HCT116 (cell line): ENCODE measurements around the gene UXT. TPM values are rescaled to one million over a fixed set of nuclear protein-coding genes. Genes with fewer than 3 reads are reported as not detected.

Experiments used
- ATAC-seq: fragments of 200-7000 bp; cut with Tn5 transposase; 2 replicates; pipeline ENCODE4 v1.9.1; 2020; ENCODE audit warnings: mild to moderate bottlenecking, moderate library complexity
- BruUV-seq: library from RNA; stranded (reverse); fragments of 400-500 nt; replicated peaks from 2 replicates; lab custom pipeline; 2021; lab: Mats Ljungman, UMichigan
- CTCF ChIA-PET: fragments of 300-600 bp; sonication (Branson Sonifier 250); formaldehyde crosslinking; loops from one replicate; lab custom pipeline; 2021; ENCODE audit warnings: antibody characterized with exemption; lab: Charles Lee
- POLR2A ChIA-PET: fragments of 300-600, 350-600 bp; sonication (Branson Sonifier 250); formaldehyde crosslinking; loops from one replicate; lab custom pipeline; 2021; ENCODE audit warnings: antibody characterized with exemption; lab: Charles Lee
- RAD21 ChIA-PET, 2 experiments: fragments of 300-600 bp; sonication (Branson Sonifier 250); formaldehyde crosslinking; loops; one replicate each; lab custom pipeline; 2023; ENCODE audit warnings: low total read pairs in 2 of 2; ENCODE audit not compliant: uncharacterized antibody in 2 of 2, unreplicated experiment in 2 of 2, low non-redundant PET in 1 of 2; lab: Charles Lee
- DNase-seq: peaks from one replicate; pipeline ENCODE4 v3.0.0-alpha.2; 2010; ENCODE audit warnings: low read depth, low spot score
- H2AFZ ChIP-seq: fragments of 200-600 bp; shearing (Covaris generic), sonication (generic); 2 replicates; pipeline ENCODE4 v1.6.1; 2017; ENCODE audit warnings: low read depth, mixed run types, mixed read lengths, antibody characterized with exemption, low read length; ENCODE audit not compliant: poor library complexity, severe bottlenecking
- H3K27ac ChIP-seq: 2 replicates; pipeline ENCODE4 v1.5.1; 2012; ENCODE audit warnings: low read depth, low read length
- H3K27me3 ChIP-seq: fragments of 200-600 bp; sonication (generic); 2 replicates; pipeline ENCODE4 v1.6.1; 2016; ENCODE audit warnings: mixed run types, low read length, mixed read lengths; ENCODE audit not compliant: insufficient read depth
- H3K36me3 ChIP-seq, 2 experiments: fragments of 200-500 bp in 1 of 2; fragments of 200-600 bp in 1 of 2; sonication (Bioruptor generic) in 1 of 2; sonication (generic) in 1 of 2; 2 replicates each; pipeline versions ENCODE4 v1.5.1 to v1.6.1; 2014 to 2016; ENCODE audit warnings: low read length in 2 of 2, inconsistent platforms in 1 of 2, mixed read lengths in 1 of 2, mixed run types in 1 of 2; ENCODE audit not compliant: insufficient read depth in 2 of 2, control insufficient read depth in 1 of 2
- H3K4me1 ChIP-seq, 2 experiments: fragments of 200-600 bp in 1 of 2; sonication (generic) in 1 of 2; 2 replicates each; pipeline versions ENCODE4 v1.5.1 to v1.6.1; 2012 to 2017; ENCODE audit warnings: low read length in 2 of 2, inconsistent platforms in 1 of 2, mild to moderate bottlenecking in 1 of 2, mixed read lengths in 1 of 2, mixed run types in 1 of 2, moderate library complexity in 1 of 2; ENCODE audit not compliant: insufficient read depth in 2 of 2, control insufficient read depth in 1 of 2
- H3K4me2 ChIP-seq: fragments of 200-600 bp; sonication (generic); 2 replicates; pipeline ENCODE4 v1.6.1; 2017; ENCODE audit warnings: mixed run types, low read length, mixed read lengths
- H3K4me3 ChIP-seq, 2 experiments: fragments of 200-600 bp in 1 of 2; sonication (generic) in 1 of 2; replicated peaks in 1 of 2; 2 replicates each; pipeline ENCODE4 v1.5.1; 2011 to 2016; ENCODE audit warnings: low read length in 2 of 2, control low read depth in 1 of 2, low read depth in 1 of 2, mild to moderate bottlenecking in 1 of 2, mixed read lengths in 1 of 2, mixed run types in 1 of 2
- H3K79me2 ChIP-seq: fragments of 200-600 bp; sonication (generic); 2 replicates; pipeline ENCODE4 v1.6.1; 2017; ENCODE audit warnings: mild to moderate bottlenecking, mixed run types, low read length, moderate library complexity, mixed read lengths; ENCODE audit not compliant: insufficient read depth
- H3K9ac ChIP-seq: fragments of 200-600 bp; sonication (generic); 2 replicates; pipeline ENCODE4 v1.6.1; 2016; ENCODE audit warnings: low read length, mixed read lengths
- H3K9me2 ChIP-seq: fragments of 200-600 bp; sonication (generic), shearing (Covaris generic); 2 replicates; pipeline ENCODE4 v1.6.1; 2017; ENCODE audit warnings: mixed run types, mild to moderate bottlenecking, moderate library complexity; ENCODE audit not compliant: insufficient read depth
- H3K9me3 ChIP-seq, 2 experiments: fragments of 200-500 bp in 1 of 2; fragments of 200-600 bp in 1 of 2; sonication (Bioruptor generic) in 1 of 2; sonication (generic) in 1 of 2; 2 replicates each; pipeline ENCODE4 v1.6.1; 2014 to 2017; ENCODE audit warnings: low read length in 2 of 2, mixed read lengths in 2 of 2, inconsistent platforms in 1 of 2, low read depth in 1 of 2, mild to moderate bottlenecking in 1 of 2, mixed run types in 1 of 2, moderate library complexity in 1 of 2; ENCODE audit not compliant: control insufficient read depth in 1 of 2, insufficient read depth in 1 of 2
- H4K20me1 ChIP-seq: fragments of 200-600 bp; sonication (generic), shearing (Covaris generic); 2 replicates; pipeline ENCODE4 v1.6.1; 2017; ENCODE audit warnings: mixed run types, mild to moderate bottlenecking, moderate library complexity; ENCODE audit not compliant: insufficient read depth
- ATF3 ChIP-seq: IDR thresholded peaks from 2 replicates; pipeline ENCODE4 v1.6.1; 2012
- EGR1 ChIP-seq: IDR thresholded peaks from 2 replicates; pipeline ENCODE4 v1.6.1; 2012; ENCODE audit warnings: low read depth
- ELF1 ChIP-seq: IDR thresholded peaks from 2 replicates; pipeline ENCODE4 v1.6.1; 2012; ENCODE audit warnings: low read depth, borderline replicate concordance
- EZH2 ChIP-seq: fragments of 200-600 bp; sonication (generic); IDR thresholded peaks from 2 replicates; pipeline ENCODE4 v1.6.1; 2017; ENCODE audit warnings: antibody characterized with exemption, mixed run types
- EZH2phosphoT487 ChIP-seq: fragments of 200-600 bp; IDR thresholded peaks from 2 replicates; pipeline ENCODE4 v1.6.1; 2018; ENCODE audit warnings: antibody characterized with exemption, borderline replicate concordance
- FOSL1 ChIP-seq: IDR thresholded peaks from 2 replicates; pipeline ENCODE4 v1.6.1; 2012; ENCODE audit warnings: low read depth
- JUND ChIP-seq: IDR thresholded peaks from 2 replicates; pipeline ENCODE4 v1.6.1; 2012
- POLR2A ChIP-seq: IDR thresholded peaks from 2 replicates; pipeline ENCODE4 v1.7.0; 2011; ENCODE audit warnings: borderline replicate concordance; ENCODE audit not compliant: insufficient read depth, insufficient read length; ENCODE audit errors: extremely low read depth
- RAD21 ChIP-seq: IDR thresholded peaks from 2 replicates; pipeline ENCODE4 v1.6.1; 2012; ENCODE audit warnings: low read depth, mild to moderate bottlenecking
- REST ChIP-seq: IDR thresholded peaks from 2 replicates; pipeline ENCODE4 v1.6.1; 2012; ENCODE audit warnings: low read depth
- SP1 ChIP-seq: IDR thresholded peaks from 2 replicates; pipeline ENCODE4 v1.6.1; 2012; ENCODE audit warnings: low read depth
- SRF ChIP-seq: IDR thresholded peaks from 2 replicates; pipeline ENCODE4 v1.6.1; 2012; ENCODE audit warnings: low read depth
- TCF7L2 ChIP-seq: IDR thresholded peaks from 2 replicates; pipeline ENCODE4 v1.7.0; 2011; ENCODE audit warnings: borderline replicate concordance, inconsistent platforms; ENCODE audit not compliant: insufficient read depth, insufficient read length; ENCODE audit errors: extremely low read depth
- YY1 ChIP-seq: IDR thresholded peaks from 2 replicates; pipeline ENCODE4 v1.6.1; 2011; ENCODE audit warnings: low read length, low read depth, moderate library complexity, mild to moderate bottlenecking; ENCODE audit not compliant: insufficient replicate concordance; ENCODE audit errors: extremely low read depth
- ZBTB33 ChIP-seq: IDR thresholded peaks from 2 replicates; pipeline ENCODE4 v1.6.1; 2011; ENCODE audit warnings: mild to moderate bottlenecking, low read length, moderate library complexity; ENCODE audit not compliant: insufficient replicate concordance; ENCODE audit errors: extremely low read depth
- intact Hi-C: fragments of 100-400 bp; cut with micrococcal nuclease; formaldehyde crosslinking; loops from 2 replicates; pipeline ENCODE4 v1.10.0; 2022
- total RNA-seq: library from RNA; stranded (reverse); gene quantifications from one replicate; pipeline ENCODE4 v1.2.1, GENCODE V29; 2021; ENCODE audit not compliant: unreplicated experiment

UXT gene
- total RNA-seq, 1 experiment from 2014 or later = 106 TPM

- TF ChIP-seq SP1 (no peak), REST (no peak), EGR1 (no peak), ATF3 (no peak), ELF1 (no peak), YY1 (no peak), RAD21 (no peak), ZBTB33 (no peak), EZH2 (no peak), EZH2phosphoT487 (no peak), TCF7L2 (no peak), JUND (no peak), SRF (no peak), POLR2A (no peak), FOSL1 (no peak)
- Histone ChIP-seq H3K9me3 (no peaks in the 10 kb centered on the region), H2AFZ (no peak overlapping the region), H3K79me2 (no peaks in the 10 kb centered on the region), H4K20me1 (no peaks in the 10 kb centered on the region), H3K36me3 (no peaks in the 10 kb centered on the region), H3K4me2 (no peak overlapping the region), H3K4me3 (no peak overlapping the region), H3K9me2 (no peaks in the 10 kb centered on the region), H3K9ac (no peak overlapping the region), H3K27me3 (no peaks in the 10 kb centered on the region), H3K4me1 (no peaks in the 10 kb centered on the region; a peak in 1 of 4 replicates), H3K27ac (no peak overlapping the region)
- ChIA-PET RAD21 (no interaction called here), POLR2A (no interaction called here), CTCF (no interaction called here)
- no TSS peak for BruUV-seq
- no peak for ATAC-seq
- intact Hi-C loops = no loop called here
- no peak for DNase-seq
Measured at GRCh38 chrX:47613082-47613481, 45.9 kb downstream of the UXT start.
